IMR-90 (cell line): ENCODE data around the gene COL28A1. TPM values are rescaled to one million over a fixed set of nuclear protein-coding genes. Genes with fewer than 3 reads are reported as not detected.

Experiments
- ATAC-seq: fragments of 200-7000 bp; cut with Tn5 transposase; 2 replicates; pipeline ENCODE4 v1.9.1; 2020; ENCODE audit warnings: low read depth, mild to moderate bottlenecking, moderate library complexity
- BruUV-seq: library from RNA; stranded (reverse); fragments of 400-500 nt; replicated peaks from 2 replicates; lab custom pipeline; 2021; lab: Mats Ljungman, UMichigan
- CTCF ChIA-PET: fragments of 300-600 bp; formaldehyde crosslinking; extraction: SDS; loops from one replicate; lab custom pipeline; 2021; ENCODE audit warnings: antibody characterized with exemption; lab: Yijun Ruan, JAX
- POLR2A ChIA-PET: fragments of 300-600 bp; sonication (Branson Sonifier 250); formaldehyde crosslinking; loops from one replicate; lab custom pipeline; 2022; ENCODE audit warnings: antibody characterized with exemption; ENCODE audit not compliant: unreplicated experiment; lab: Charles Lee
- DNase-seq: peaks from one replicate; pipeline ENCODE4 v3.0.0; 2013
- H2AFZ ChIP-seq: replicated peaks from 2 replicates; pipeline ENCODE3; 2013; ENCODE audit warnings: low read length, mild to moderate bottlenecking; ENCODE audit not compliant: poor library complexity
- H2AK5ac ChIP-seq: 2 replicates; pipeline ENCODE4 v1.6.1; 2013; ENCODE audit warnings: low read depth, low read length, inconsistent platforms
- H2AK9ac ChIP-seq: replicated peaks from 2 replicates; pipeline ENCODE3; 2013; ENCODE audit warnings: mild to moderate bottlenecking, low read depth, low read length, moderate library complexity; ENCODE audit not compliant: poor library complexity
- H2BK120ac ChIP-seq: 2 replicates; pipeline ENCODE4 v1.6.1; 2013; ENCODE audit warnings: low read depth, low read length, inconsistent platforms
- H2BK15ac ChIP-seq: 3 replicates; pipeline ENCODE4 v1.6.1; 2013; ENCODE audit warnings: low read depth, low read length, inconsistent platforms
- H2BK20ac ChIP-seq: 2 replicates; pipeline ENCODE4 v1.6.1; 2013; ENCODE audit warnings: low read depth, mild to moderate bottlenecking, inconsistent platforms, low read length, moderate library complexity
- H2BK5ac ChIP-seq: 2 replicates; pipeline ENCODE4 v1.6.1; 2013; ENCODE audit warnings: mild to moderate bottlenecking, low read depth, low read length, inconsistent platforms; ENCODE audit not compliant: poor library complexity, severe bottlenecking
- H3K14ac ChIP-seq: replicated peaks from 2 replicates; pipeline ENCODE4 v1.6.1; 2013; ENCODE audit warnings: low read depth, low read length, inconsistent platforms
- H3K18ac ChIP-seq: 2 replicates; pipeline ENCODE4 v1.6.1; 2013; ENCODE audit warnings: low read depth, low read length, control low read depth
- H3K23ac ChIP-seq: 2 replicates; pipeline ENCODE4 v1.6.1; 2013; ENCODE audit warnings: low read depth, low read length, inconsistent platforms
- H3K27ac ChIP-seq: 2 replicates; pipeline ENCODE4 v1.5.1; 2013; ENCODE audit warnings: mild to moderate bottlenecking, control low read depth, low read length; ENCODE audit not compliant: insufficient read depth
- H3K27me3 ChIP-seq: 2 replicates; pipeline ENCODE4 v1.6.1; 2013; ENCODE audit warnings: low read length; ENCODE audit not compliant: control insufficient read depth, insufficient read depth
- H3K36me3 ChIP-seq: 2 replicates; pipeline ENCODE4 v1.6.1; 2013; ENCODE audit warnings: low read length, mixed read lengths; ENCODE audit not compliant: control insufficient read depth, insufficient read depth
- H3K4ac ChIP-seq: 2 replicates; pipeline ENCODE4 v1.6.1; 2013; ENCODE audit warnings: low read depth, low read length, inconsistent platforms
- H3K4me1 ChIP-seq: 2 replicates; pipeline ENCODE4 v1.6.1; 2013; ENCODE audit warnings: low read length, mixed read lengths; ENCODE audit not compliant: control insufficient read depth, insufficient read depth
- H3K4me2 ChIP-seq: 2 replicates; pipeline ENCODE4 v1.6.1; 2013; ENCODE audit warnings: low read depth, mild to moderate bottlenecking, control low read depth, low read length, moderate library complexity
- H3K4me3 ChIP-seq: 2 replicates; pipeline ENCODE4 v1.5.1; 2013; ENCODE audit warnings: low read depth, mild to moderate bottlenecking, control low read depth, low read length, moderate library complexity; ENCODE audit not compliant: insufficient read depth
- H3K56ac ChIP-seq: 2 replicates; pipeline ENCODE4 v1.6.1; 2013; ENCODE audit warnings: low read length, inconsistent platforms; ENCODE audit not compliant: insufficient read depth; ENCODE audit errors: extremely low read depth
- H3K79me1 ChIP-seq, 2 experiments: 2 replicates each; pipeline ENCODE4 v1.6.1; 2013; ENCODE audit warnings: low read length in 2 of 2, inconsistent platforms in 1 of 2, low read depth in 1 of 2
- H3K9ac ChIP-seq: 2 replicates; pipeline ENCODE4 v1.6.1; 2013; ENCODE audit warnings: low read depth, low read length, control low read depth
- H3K9me1 ChIP-seq: 2 replicates; pipeline ENCODE4 v1.6.1; 2013; ENCODE audit warnings: low read length, inconsistent platforms; ENCODE audit not compliant: insufficient read depth
- H3K9me3 ChIP-seq: 2 replicates; pipeline ENCODE4 v1.6.1; 2013; ENCODE audit warnings: low read length; ENCODE audit not compliant: control insufficient read depth, insufficient read depth
- H4K20me1 ChIP-seq: 2 replicates; pipeline ENCODE4 v1.6.1; 2013; ENCODE audit warnings: low read length, inconsistent platforms; ENCODE audit not compliant: insufficient read depth
- H4K5ac ChIP-seq: 2 replicates; pipeline ENCODE4 v1.6.1; 2013; ENCODE audit warnings: mild to moderate bottlenecking, low read depth, low read length, control low read depth
- H4K8ac ChIP-seq, 2 experiments: 2 replicates each; pipeline ENCODE4 v1.6.1; 2013; ENCODE audit warnings: low read depth in 2 of 2, low read length in 2 of 2, control low read depth in 1 of 2, inconsistent platforms in 1 of 2
- H4K91ac ChIP-seq: 2 replicates; pipeline ENCODE4 v1.6.1; 2013; ENCODE audit warnings: low read depth, low read length, inconsistent platforms; ENCODE audit not compliant: insufficient read depth
- BHLHE40 ChIP-seq: fragments of 150-350 bp; IDR thresholded peaks from 2 replicates; pipeline ENCODE4 v1.6.1; 2016; ENCODE audit warnings: mild to moderate bottlenecking, low read depth, low read length
- CEBPB ChIP-seq: IDR thresholded peaks from 2 replicates; pipeline ENCODE4 v1.6.1; 2012; ENCODE audit warnings: low read depth, low read length, improper control_type of control experiment
- CHD1 ChIP-seq: IDR thresholded peaks from 2 replicates; pipeline ENCODE4 v1.6.1; 2012; ENCODE audit warnings: low read depth, low read length, improper control_type of control experiment
- CTCF ChIP-seq: conservative IDR thresholded peaks from 2 replicates; pipeline ENCODE4 v1.5.1; 2012; ENCODE audit warnings: mild to moderate bottlenecking, low read depth, low read length, improper control_type of control experiment
- ELK1 ChIP-seq: fragments of 150-350 bp; IDR thresholded peaks from 2 replicates; pipeline ENCODE4 v1.6.1; 2016; ENCODE audit warnings: low read depth, mild to moderate bottlenecking, low read length, moderate library complexity, borderline replicate concordance
- FOS ChIP-seq: fragments of 150-350 bp; IDR thresholded peaks from 2 replicates; pipeline ENCODE4 v1.6.1; 2016; ENCODE audit warnings: low read depth, low read length
- MAFK ChIP-seq: IDR thresholded peaks from 2 replicates; pipeline ENCODE4 v1.6.1; 2012; ENCODE audit warnings: low read depth, low read length, improper control_type of control experiment
- MXI1 ChIP-seq: IDR thresholded peaks from 2 replicates; pipeline ENCODE4 v1.6.1; 2012; ENCODE audit warnings: low read depth, mild to moderate bottlenecking, low read length, moderate library complexity, borderline replicate concordance
- POLR2A ChIP-seq: IDR thresholded peaks from 2 replicates; pipeline ENCODE4 v1.6.1; 2012; ENCODE audit warnings: mild to moderate bottlenecking, low read depth, low read length
- RCOR1 ChIP-seq: IDR thresholded peaks from 2 replicates; pipeline ENCODE4 v1.6.1; 2012; ENCODE audit warnings: mild to moderate bottlenecking, low read length, improper control_type of control experiment; ENCODE audit not compliant: insufficient replicate concordance
- RFX5 ChIP-seq: IDR thresholded peaks from 2 replicates; pipeline ENCODE4 v1.8.0; 2012; ENCODE audit warnings: low read depth, mild to moderate bottlenecking, low read length, moderate library complexity
- SMC3 ChIP-seq: fragments of 150-350 bp; IDR thresholded peaks from 2 replicates; pipeline ENCODE4 v1.6.1; 2016; ENCODE audit warnings: low read depth, mild to moderate bottlenecking, antibody characterized with exemption, low read length, moderate library complexity
- USF2 ChIP-seq: fragments of 150-350 bp; IDR thresholded peaks from 2 replicates; pipeline ENCODE4 v1.6.1; 2017; ENCODE audit warnings: mild to moderate bottlenecking, antibody characterized with exemption, low read length, low read depth
- WGBS, 2 experiments: methylation state at CpG; one replicate each; pipeline versions ENCODE4 v1.1.5 to v1.1.7; 2013; ENCODE audit warnings: missing lambda C conversion rate in 2 of 2; ENCODE audit not compliant: insufficient read length in 1 of 2; ENCODE audit errors: extremely low coverage in 2 of 2; 5-methylcytosine and 5-hydroxymethylcytosine counted together
- dilution Hi-C: fragments of 300-500 bp; cut with HindIII; formaldehyde crosslinking; loops from one replicate; pipeline ENCODE4 v1.14.3; 2018; ENCODE audit warnings: low sequenced_read_pairs; ENCODE audit not compliant: unreplicated experiment
- in situ Hi-C: fragments of 300-500 bp; cut with MboI; formaldehyde crosslinking; loops from 3 replicates; pipeline ENCODE4 v1.14.3; 2019; ENCODE audit warnings: low sequenced_read_pairs, inconsistent platforms, mixed read lengths
- intact Hi-C: fragments of 100-400 bp; cut with micrococcal nuclease; formaldehyde crosslinking; loops from 2 replicates; pipeline ENCODE4 v1.10.0; 2022
- polyA plus RNA-seq, 3 experiments: library from polyadenylated mRNA; depleted of rRNA; stranded (reverse); fragments of >200 nt; gene quantifications; 2 replicates each; pipeline ENCODE4 v1.2.3, GENCODE V29; 2012; ENCODE audit warnings: low replicate concordance in 1 of 3
- total RNA-seq: library from RNA; depleted of rRNA; stranded (reverse); fragments of >200 nt; gene quantifications from 2 replicates; pipeline ENCODE4 v1.2.3, GENCODE V29; 2012

COL28A1 gene
- total and polyA plus RNA-seq, 2 of the 4 experiments (the other 2 are of a cell fraction), result under 0.01 to 0.05 TPM

GRCh38 chr7:7375538-7375937 lies 160.1 kb downstream of the COL28A1 start:
- POLR2A ChIA-PET, result interaction anchor here (0.5 kb wide), 1 partner anchor 191 kb away, joined by 4 read pairs; the partner anchor contains the start of gene MIOS
- no peak overlapping the region for H3K4me3 ChIP-seq
- H3K9ac ChIP-seq, result no peak overlapping the region
- no peaks in the 10 kb centered on the region for H3K27me3 ChIP-seq
- no peak overlapping the region for H3K14ac ChIP-seq
- no peak overlapping the region for H3K4me2 ChIP-seq
- no peak overlapping the region for H2BK15ac ChIP-seq
- H3K9me1 ChIP-seq, result no peaks in the 10 kb centered on the region
- H4K20me1 ChIP-seq, result no peaks in the 10 kb centered on the region
- H2BK20ac ChIP-seq, result no peak overlapping the region
- no peak for ATAC-seq
- CTCF ChIA-PET, result no interaction called here
- no peak overlapping the region for H3K18ac ChIP-seq
- no peaks in the 10 kb centered on the region for H3K9me3 ChIP-seq
- no peak overlapping the region for H2AK5ac ChIP-seq
- no peaks in the 10 kb centered on the region for H3K79me1 ChIP-seq
- H2AK9ac ChIP-seq, result no peak overlapping the region
- BruUV-seq, result no TSS peak
- H3K56ac ChIP-seq, result no peak overlapping the region
- H3K23ac ChIP-seq, result no peak overlapping the region
- no peaks in the 10 kb centered on the region for H3K4me1 ChIP-seq
- H4K8ac ChIP-seq, result no peak overlapping the region
- no peak for DNase-seq
- in situ Hi-C loops, result no loop called here
- no peaks in the 10 kb centered on the region for H3K36me3 ChIP-seq
- no peak overlapping the region for H2BK120ac ChIP-seq
- intact Hi-C loops, result no loop called here
- no peak overlapping the region for H4K5ac ChIP-seq
- TF ChIP-seq BHLHE40 (no peak), USF2 (no peak), SMC3 (no peak), MAFK (no peak), RFX5 (no peak), CEBPB (no peak), FOS (no peak), MXI1 (no peak), CTCF (no peak), CHD1 (no peak), RCOR1 (no peak), POLR2A (no peak), ELK1 (no peak)
- H2AFZ ChIP-seq, result no peak overlapping the region
- dilution Hi-C loops, result no loop called here
- no CpG with 5 or more reads among the region's 4 CpGs for WGBS, 2 experiments
- no peak overlapping the region for H3K4ac ChIP-seq
- no peak overlapping the region for H3K27ac ChIP-seq
- H2BK5ac ChIP-seq, result no peak overlapping the region
- no peak overlapping the region for H4K91ac ChIP-seq
